Epithelial cell of prostate (primary cell): ENCODE data around the gene WBP2.
"Not testable (repeated sequence)": the region's sequence is repeated elsewhere in the genome, so short reads cannot be mapped to it uniquely, and the experiment has no call there.

ENCODE experiments used
- DNase-seq: peaks from one replicate; pipeline ENCODE4 v3.0.0-alpha.2; 2011; ENCODE audit warnings: low read depth, low spot score
- H3K27ac ChIP-seq: fragments of 450-650 bp; 2 replicates; pipeline ENCODE4 v1.5.1; 2017; ENCODE audit warnings: mild to moderate bottlenecking

WBP2 gene

GRCh38 chr17:75819678-75820077 is 35.5 kb downstream of the WBP2 start:
- no peak overlapping the region for H3K27ac ChIP-seq
- no peak for DNase-seq

- DNase-seq = no peak
- H3K27ac ChIP-seq = no peak overlapping the region
These were observed 36.0 kb downstream of the WBP2 start for GRCh38 chr17:75819116-75819515.

GRCh38 chr17:75818326-75818885 is 36.7 kb downstream of the WBP2 start:
- no peak for DNase-seq
- H3K27ac ChIP-seq = no peak overlapping the region

GRCh38 chr17:75817571-75817970 is 37.6 kb downstream of the WBP2 start:
- DNase-seq = no peak
- no peak overlapping the region for H3K27ac ChIP-seq

GRCh38 chr17:75816693-75817092 is 38.4 kb downstream of the WBP2 start:
- DNase-seq = no peak
- no peak overlapping the region for H3K27ac ChIP-seq

- DNase-seq = no peak
- H3K27ac ChIP-seq = peak overlapping the region; percentile 32
These were observed 39.7 kb downstream of the WBP2 start for GRCh38 chr17:75815399-75815798.

GRCh38 chr17:75814900-75815373 is 40.2 kb downstream of the WBP2 start:
- peak overlapping the region; percentile 32 for H3K27ac ChIP-seq
- DNase-seq = peak; percentile 37

GRCh38 chr17:75814021-75814395 is 41.1 kb downstream of the WBP2 start:
- no peak for DNase-seq
- no peak overlapping the region for H3K27ac ChIP-seq

- H3K27ac ChIP-seq = no peak overlapping the region
- DNase-seq = no peak
These were observed 41.8 kb downstream of the WBP2 start for GRCh38 chr17:75813081-75814020.

GRCh38 chr17:75812096-75813013 is 42.8 kb downstream of the WBP2 start:
- no peak overlapping the region for H3K27ac ChIP-seq
- no peak for DNase-seq

GRCh38 chr17:75811174-75811573 is 44.0 kb downstream of the WBP2 start:
- H3K27ac ChIP-seq = no peak overlapping the region
- no peak for DNase-seq

GRCh38 chr17:75810756-75811155 is 44.4 kb downstream of the WBP2 start:
- H3K27ac ChIP-seq, DNase-seq: not testable (repeated sequence)

- no peak for DNase-seq
- H3K27ac ChIP-seq = no peak overlapping the region
These were observed 44.9 kb downstream of the WBP2 start for GRCh38 chr17:75810216-75810615.

- DNase-seq = no peak
- H3K27ac ChIP-seq = peak overlapping the region; percentile 62
These were observed 45.5 kb downstream of the WBP2 start for GRCh38 chr17:75809631-75810111.

- peak; percentile 31 for DNase-seq
- H3K27ac ChIP-seq = peak overlapping the region; percentile 62
These were observed 46.1 kb downstream of the WBP2 start for GRCh38 chr17:75808905-75809621.

- DNase-seq = no peak
- peak overlapping the region; percentile 62 for H3K27ac ChIP-seq
These were observed 46.6 kb downstream of the WBP2 start for GRCh38 chr17:75808549-75808904.

GRCh38 chr17:75807861-75808260 is 47.3 kb downstream of the WBP2 start:
- H3K27ac ChIP-seq = no peak overlapping the region
- no peak for DNase-seq

- no peak overlapping the region for H3K27ac ChIP-seq
- DNase-seq = no peak
These were observed 48.2 kb downstream of the WBP2 start for GRCh38 chr17:75806822-75807500.

GRCh38 chr17:75803883-75804282 is 51.3 kb downstream of the WBP2 start:
- H3K27ac ChIP-seq = no peak overlapping the region
- no peak for DNase-seq
